Neutrophil (primary cell): ENCODE data around the gene ALG11.

Source experiments
- H3K27ac ChIP-seq: fragments of 200-600 bp; sonication (generic); 2 replicates; pipeline ENCODE4 v1.5.1; 2016; ENCODE audit warnings: mild to moderate bottlenecking, moderate library complexity
- H3K27me3 ChIP-seq: fragments of 200-600 bp; sonication (generic); 2 replicates; pipeline ENCODE4 v1.6.0; 2016; ENCODE audit warnings: mild to moderate bottlenecking
- H3K36me3 ChIP-seq: fragments of 200-600 bp; sonication (generic); 2 replicates; pipeline ENCODE4 v1.5.1; 2017
- H3K4me1 ChIP-seq, 2 experiments: fragments of 200-600 bp in 1 of 2; sonication (generic) in 1 of 2; 1 replicate in 1 of 2; 2 replicates in 1 of 2; pipeline versions ENCODE4 v1.5.1 to v1.6.1; 2013 to 2016; ENCODE audit warnings: low read depth in 1 of 2, low read length in 1 of 2, mild to moderate bottlenecking in 1 of 2, moderate library complexity in 1 of 2; ENCODE audit not compliant: control insufficient read depth in 1 of 2, insufficient read depth in 1 of 2
- H3K4me3 ChIP-seq, 2 experiments: fragments of 200-600 bp in 1 of 2; sonication (generic) in 1 of 2; 1 replicate in 1 of 2; 2 replicates in 1 of 2; pipeline ENCODE4 v1.5.1; 2013 to 2016; ENCODE audit warnings: low read depth in 1 of 2, low read length in 1 of 2, mild to moderate bottlenecking in 1 of 2, moderate library complexity in 1 of 2
- H3K9me3 ChIP-seq: fragments of 200-600 bp; sonication (generic); 2 replicates; pipeline ENCODE4 v1.5.1; 2016
- TF ChIP-seq, protein P1 (sequence below): fragments of 200-600 bp; sonication (generic); IDR thresholded peaks from 2 replicates; pipeline ENCODE4 v1.5.1; 2016; ENCODE audit warnings: antibody characterized with exemption

The ALG11 gene

DNA sequence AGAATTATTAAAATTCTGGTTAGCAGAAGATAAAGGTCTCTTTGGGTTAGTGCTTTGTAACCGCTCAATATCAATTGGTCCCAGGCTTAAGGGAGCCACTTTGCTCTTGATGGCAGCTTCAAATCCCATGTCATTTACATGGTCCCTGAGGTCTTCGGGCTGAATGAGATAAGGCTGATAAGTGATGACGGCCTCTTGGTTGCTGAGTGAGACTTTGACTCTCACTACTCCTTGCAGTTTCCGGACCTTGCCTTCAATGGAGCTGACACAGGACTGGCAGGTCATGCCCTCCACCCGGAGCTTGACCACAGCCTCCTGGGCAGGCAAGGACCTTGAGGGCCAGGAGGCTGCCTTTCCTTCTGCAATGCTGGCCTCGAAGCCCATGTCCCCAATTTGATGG, 37.7 kb upstream of the ALG11 start:
- TF ChIP-seq, protein P1, sequence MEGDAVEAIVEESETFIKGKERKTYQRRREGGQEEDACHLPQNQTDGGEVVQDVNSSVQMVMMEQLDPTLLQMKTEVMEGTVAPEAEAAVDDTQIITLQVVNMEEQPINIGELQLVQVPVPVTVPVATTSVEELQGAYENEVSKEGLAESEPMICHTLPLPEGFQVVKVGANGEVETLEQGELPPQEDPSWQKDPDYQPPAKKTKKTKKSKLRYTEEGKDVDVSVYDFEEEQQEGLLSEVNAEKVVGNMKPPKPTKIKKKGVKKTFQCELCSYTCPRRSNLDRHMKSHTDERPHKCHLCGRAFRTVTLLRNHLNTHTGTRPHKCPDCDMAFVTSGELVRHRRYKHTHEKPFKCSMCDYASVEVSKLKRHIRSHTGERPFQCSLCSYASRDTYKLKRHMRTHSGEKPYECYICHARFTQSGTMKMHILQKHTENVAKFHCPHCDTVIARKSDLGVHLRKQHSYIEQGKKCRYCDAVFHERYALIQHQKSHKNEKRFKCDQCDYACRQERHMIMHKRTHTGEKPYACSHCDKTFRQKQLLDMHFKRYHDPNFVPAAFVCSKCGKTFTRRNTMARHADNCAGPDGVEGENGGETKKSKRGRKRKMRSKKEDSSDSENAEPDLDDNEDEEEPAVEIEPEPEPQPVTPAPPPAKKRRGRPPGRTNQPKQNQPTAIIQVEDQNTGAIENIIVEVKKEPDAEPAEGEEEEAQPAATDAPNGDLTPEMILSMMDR = no peak
- no peaks in the 10 kb centered on the region for H3K27me3 ChIP-seq
- H3K27ac ChIP-seq = no peak overlapping the region
- H3K4me3 ChIP-seq = no peak overlapping the region
- H3K36me3 ChIP-seq = no peaks in the 10 kb centered on the region
- no peaks in the 10 kb centered on the region for H3K9me3 ChIP-seq
- H3K4me1 ChIP-seq = no peaks in the 10 kb centered on the region

DNA sequence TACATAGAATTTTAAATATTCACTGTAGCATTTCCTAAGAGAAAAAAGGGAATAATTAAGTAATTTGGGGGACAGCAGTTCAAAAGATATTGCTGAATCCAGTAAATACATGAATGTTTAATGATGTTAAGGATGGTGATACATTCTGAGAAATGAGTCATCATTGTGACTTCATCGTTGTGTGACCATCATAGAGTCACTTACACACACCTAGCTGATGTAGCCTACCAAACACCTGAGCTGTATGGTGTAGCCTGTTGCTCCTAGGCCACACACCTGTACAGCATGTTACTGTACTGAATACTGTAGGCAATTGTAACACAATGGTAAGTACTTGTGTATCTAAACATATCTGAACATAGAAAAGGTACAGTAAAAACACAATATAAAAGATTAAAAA, 35.8 kb upstream of the ALG11 start:
- H3K36me3 ChIP-seq = no peaks in the 10 kb centered on the region
- no peaks in the 10 kb centered on the region for H3K4me1 ChIP-seq
- no peaks in the 10 kb centered on the region for H3K9me3 ChIP-seq
- TF ChIP-seq, protein P1 = no peak
- H3K4me3 ChIP-seq = no peak overlapping the region
- H3K27me3 ChIP-seq = no peaks in the 10 kb centered on the region
- no peak overlapping the region for H3K27ac ChIP-seq

GRCh38 chr13:51976890-51977289, 35.3 kb upstream of the ALG11 start:
- no peaks in the 10 kb centered on the region for H3K4me1 ChIP-seq
- H3K27ac ChIP-seq = no peak overlapping the region
- TF ChIP-seq, protein P1 = no peak
- H3K36me3 ChIP-seq = no peaks in the 10 kb centered on the region
- no peaks in the 10 kb centered on the region for H3K27me3 ChIP-seq
- H3K4me3 ChIP-seq = no peak overlapping the region
- H3K9me3 ChIP-seq = no peaks in the 10 kb centered on the region

DNA sequence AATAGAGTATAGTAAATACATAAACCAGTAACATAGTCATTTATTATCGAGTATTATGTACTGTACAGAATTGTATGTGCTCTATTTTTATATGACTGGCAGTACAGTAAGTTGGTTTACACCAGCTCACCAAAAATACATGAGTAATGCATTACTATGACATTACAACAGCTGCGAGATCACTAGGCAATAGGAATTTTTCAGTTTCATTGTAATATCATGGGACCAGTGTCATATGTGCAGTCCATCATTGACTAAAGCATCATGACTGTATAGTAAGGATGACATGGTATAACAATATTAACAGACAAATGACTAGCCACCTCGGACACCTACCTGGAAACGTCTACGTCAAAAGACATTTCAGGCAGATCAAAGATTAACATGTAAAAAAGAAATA, 34.6 kb upstream of the ALG11 start:
- Histone ChIP-seq H3K4me3 (no peak overlapping the region), H3K27ac (no peak overlapping the region), H3K9me3 (no peaks in the 10 kb centered on the region), H3K4me1 (no peaks in the 10 kb centered on the region), H3K36me3 (no peaks in the 10 kb centered on the region), H3K27me3 (no peaks in the 10 kb centered on the region)
- TF ChIP-seq, protein P1 = no peak

DNA sequence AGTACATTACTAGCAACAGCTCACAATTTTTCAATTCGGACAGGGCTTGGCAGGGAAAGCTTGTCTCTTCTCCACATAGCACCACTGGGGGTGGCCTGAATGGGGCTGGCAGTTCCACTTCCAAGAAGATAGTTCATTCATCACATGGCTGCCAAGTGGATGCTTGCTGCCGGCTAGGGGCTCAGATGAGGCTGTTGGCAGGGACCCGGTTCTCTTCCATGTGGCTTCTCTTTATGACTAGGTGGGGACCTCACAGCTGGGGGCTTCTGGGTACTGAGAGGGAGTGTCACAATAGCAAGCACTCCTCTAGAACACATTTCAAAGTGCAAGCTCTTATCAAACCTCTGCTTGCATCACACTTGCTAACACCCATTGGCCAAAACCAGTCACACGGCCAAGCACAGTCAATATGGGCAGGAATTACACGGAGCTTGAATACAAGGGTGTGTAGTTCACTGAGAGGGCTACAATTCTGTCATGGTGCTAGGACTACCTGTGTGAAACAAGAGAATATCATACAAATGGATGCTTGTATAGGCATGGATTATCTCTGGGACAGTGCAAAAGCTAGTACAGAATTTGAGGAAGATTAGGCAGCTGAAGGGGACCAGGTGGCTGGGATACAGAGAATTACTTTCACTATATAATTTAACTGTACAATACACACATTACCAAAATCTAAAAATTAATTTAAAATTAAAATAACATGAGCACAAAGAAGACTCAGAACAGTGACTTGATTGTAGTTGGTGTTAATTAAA, 33.2 kb upstream of the ALG11 start:
- Histone ChIP-seq H3K27me3 (no peaks in the 10 kb centered on the region), H3K4me3 (no peak overlapping the region), H3K36me3 (no peaks in the 10 kb centered on the region), H3K9me3 (no peaks in the 10 kb centered on the region), H3K4me1 (no peaks in the 10 kb centered on the region), H3K27ac (no peak overlapping the region)
- TF ChIP-seq, protein P1 = no peak
